AG04450 (cell line): ENCODE data around the gene CTTNBP2. TPM values are rescaled to one million over a fixed set of nuclear protein-coding genes. Genes with fewer than 3 reads are reported as not detected.

Experiments used
- CTCF ChIA-PET: fragments of 300-600, 350-600 bp; formaldehyde crosslinking; extraction: SDS; loops from one replicate; lab custom pipeline; 2022; ENCODE audit warnings: antibody characterized with exemption, inconsistent platforms; lab: Charles Lee
- POLR2A ChIA-PET: fragments of 350-600 bp; formaldehyde crosslinking; extraction: SDS; loops from one replicate; lab custom pipeline; 2021; ENCODE audit warnings: antibody characterized with exemption, inconsistent platforms; lab: Yijun Ruan, JAX
- DNase-seq: peaks from one replicate; pipeline ENCODE4 v3.0.0-alpha.2; 2011; ENCODE audit warnings: low read depth, low spot score
- H3K27ac ChIP-seq: one replicate; pipeline ENCODE4 v1.5.1; 2012; ENCODE audit warnings: low read depth, low read length, control low read depth
- H3K27me3 ChIP-seq: one replicate; pipeline ENCODE4 v1.6.0; 2012; ENCODE audit warnings: low read length; ENCODE audit not compliant: control insufficient read depth, insufficient read depth
- H3K4me3 ChIP-seq: 2 replicates; pipeline ENCODE4 v1.5.1; 2011; ENCODE audit warnings: mild to moderate bottlenecking, low read depth, low read length, control low read depth
- H3K9me3 ChIP-seq: 2 replicates; pipeline ENCODE4 v1.5.1; 2012; ENCODE audit warnings: low read length; ENCODE audit not compliant: control insufficient read depth, insufficient read depth
- CTCF ChIP-seq: IDR thresholded peaks from 2 replicates; pipeline ENCODE4 v1.5.1; 2011; ENCODE audit warnings: low read depth, low read length, control low read depth, inconsistent platforms
- polyA plus RNA-seq: library from polyadenylated mRNA; depleted of rRNA; stranded (reverse); fragments of >200 nt; gene quantifications from 2 replicates; pipeline ENCODE4 v1.2.3, GENCODE V29; 2011

Gene CTTNBP2
- polyA plus RNA-seq, 1 experiment = 14.4 TPM

GRCh38 chr7:117871778-117872538 lies 1.3 kb downstream of the CTTNBP2 start:
- no peak for DNase-seq
- H3K27ac ChIP-seq = peak overlapping the region; percentile 22
- ChIA-PET POLR2A (interaction anchor here (0.7 kb wide), 1 partner anchor 717 kb away, joined by 9 read pairs; no protein-coding TSS in a partner anchor), CTCF (interaction anchor here (0.6 to 2.8 kb wide), 2 partner anchors 19 to 121 kb away, joined by 3 to 14 read pairs; no protein-coding TSS in a partner anchor)
- H3K4me3 ChIP-seq = peak overlapping the region; percentile 85
- no peaks in the 10 kb centered on the region for H3K27me3 ChIP-seq
- H3K9me3 ChIP-seq = no peaks in the 10 kb centered on the region; the same call in 1 of the 2 replicates
- no peak for TF ChIP-seq CTCF

GRCh38 chr7:117871401-117871777 lies 1.9 kb downstream of the CTTNBP2 start:
- no peaks in the 10 kb centered on the region; the same call in 1 of the 2 replicates for H3K9me3 ChIP-seq
- H3K27ac ChIP-seq = no peak overlapping the region
- ChIA-PET POLR2A (interaction anchor here (0.7 kb wide), 1 partner anchor 716 kb away, joined by 9 read pairs; no protein-coding TSS in a partner anchor), CTCF (interaction anchor here (1.3 to 2.8 kb wide), 3 partner anchors 120 to 472 kb away, joined by 3 to 14 read pairs (median 4); no protein-coding TSS in a partner anchor)
- H3K27me3 ChIP-seq = no peaks in the 10 kb centered on the region
- no peak for DNase-seq
- peak overlapping the region; percentile 85 for H3K4me3 ChIP-seq
- TF ChIP-seq CTCF = no peak

DNA sequence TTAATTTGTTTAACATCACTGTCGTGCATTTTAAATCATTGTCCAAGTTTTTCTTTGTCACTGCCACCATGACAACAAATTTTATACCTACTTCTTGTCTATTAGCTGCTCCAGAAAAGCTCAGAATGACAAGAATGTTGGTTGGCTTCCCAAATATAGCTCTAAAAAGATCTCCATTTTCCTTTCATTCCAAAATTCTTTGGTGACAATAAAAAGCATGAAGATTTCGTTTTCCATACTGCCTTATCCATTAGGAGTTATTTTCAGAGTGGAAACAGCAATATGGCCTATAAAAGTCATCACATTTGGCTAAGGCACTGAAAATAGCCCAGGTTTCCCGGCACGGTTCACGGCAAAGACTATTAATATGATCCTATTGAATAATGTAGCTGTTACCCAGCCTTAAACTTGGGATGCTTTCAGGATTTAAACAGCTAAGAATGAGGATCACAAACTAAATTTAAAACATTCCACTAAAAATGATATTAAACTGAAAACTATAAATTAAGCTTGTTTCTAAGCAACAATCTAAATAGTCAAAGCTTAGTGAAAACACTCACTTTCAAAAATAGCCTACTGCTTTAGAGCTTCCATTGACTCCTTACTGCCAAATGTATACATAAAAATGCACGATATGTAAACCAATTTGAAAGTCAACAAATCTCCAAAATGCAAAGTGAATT lies 2.7 kb downstream of the CTTNBP2 start:
- no peaks in the 10 kb centered on the region for H3K27me3 ChIP-seq

DNA sequence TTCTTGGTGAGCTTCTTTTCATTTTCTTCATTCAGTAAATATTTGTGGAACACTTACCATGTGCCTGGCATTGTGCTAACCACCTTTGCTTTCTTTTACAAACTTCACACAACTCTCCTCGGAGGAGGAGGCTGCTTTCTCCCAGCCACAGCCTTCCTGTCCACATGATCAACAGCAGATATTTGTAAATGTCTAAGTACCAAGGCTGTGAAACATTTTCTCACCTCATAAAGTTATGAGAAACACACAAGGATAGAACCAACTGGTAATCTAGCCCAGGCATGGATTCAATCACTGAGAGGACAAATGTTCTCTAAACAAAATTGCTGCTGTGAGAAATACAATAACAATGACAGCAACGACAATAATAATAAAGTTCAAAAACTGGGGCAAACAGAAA lies 3.9 kb downstream of the CTTNBP2 start:
- H3K27me3 ChIP-seq = no peaks in the 10 kb centered on the region
- H3K27ac ChIP-seq = no peak overlapping the region
- ChIA-PET POLR2A (no interaction called here), CTCF (no interaction called here)
- no peaks in the 10 kb centered on the region; the same call in 1 of the 2 replicates for H3K9me3 ChIP-seq
- H3K4me3 ChIP-seq = no peak overlapping the region
- no peak for TF ChIP-seq CTCF
- DNase-seq = no peak

More for the DNA sequence above, 2.7 kb downstream of the CTTNBP2 start:
- Histone ChIP-seq H3K4me3 (peak overlapping the region; percentile 85), H3K9me3 (no peaks in the 10 kb centered on the region; the same call in 1 of the 2 replicates), H3K27ac (no peak overlapping the region)
- no peak for DNase-seq
- CTCF ChIA-PET = interaction anchor here (1.0 to 2.8 kb wide), 5 partner anchors 113 to 471 kb away, joined by 3 to 14 read pairs (median 4); no protein-coding TSS in a partner anchor
- TF ChIP-seq CTCF = no peak
- POLR2A ChIA-PET = no interaction called here

DNA sequence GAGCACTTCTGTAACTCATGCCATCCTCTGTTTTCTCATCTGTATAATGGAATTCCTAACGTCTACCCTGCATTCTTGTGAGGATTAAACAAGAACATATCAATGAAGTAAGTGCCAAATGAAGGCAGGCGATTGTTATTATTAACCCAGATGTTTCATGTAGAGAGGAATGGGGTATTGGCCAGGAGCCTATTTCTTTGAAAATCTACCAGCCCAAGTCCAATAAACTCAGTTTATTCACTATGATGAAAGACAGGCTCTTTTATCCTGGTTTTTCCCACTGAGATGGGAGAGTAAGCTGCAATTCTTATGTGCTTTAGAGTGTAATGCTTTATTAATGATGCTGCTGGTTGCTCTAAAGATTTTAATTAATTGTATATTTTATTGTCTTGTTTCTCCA lies 9.6 kb downstream of the CTTNBP2 start:
- Histone ChIP-seq H3K27ac (no peak overlapping the region), H3K27me3 (no peaks in the 10 kb centered on the region), H3K4me3 (no peak overlapping the region), H3K9me3 (no peaks in the 10 kb centered on the region)
- TF ChIP-seq CTCF = no peak
- DNase-seq = peak; percentile 32
- POLR2A ChIA-PET = no interaction called here
- CTCF ChIA-PET = interaction anchor here (0.6 kb wide), 1 partner anchor 677 kb away, joined by 4 read pairs; no protein-coding TSS in a partner anchor
